NB4 (cell line): ENCODE results near the gene MMP24OS.

Experiments used
- MYC ChIP-seq: IDR thresholded peaks from 2 replicates; pipeline ENCODE4 v1.6.1; 2011; ENCODE audit warnings: low read depth, low read length
- POLR2A ChIP-seq: IDR thresholded peaks from 2 replicates; pipeline ENCODE4 v1.6.1; 2011; ENCODE audit warnings: mild to moderate bottlenecking; ENCODE audit not compliant: insufficient read length; ENCODE audit errors: extremely low read depth
- TF ChIP-seq, protein P1 (sequence below): IDR thresholded peaks from one replicate; pipeline ENCODE4 v1.5.1; 2012; ENCODE audit warnings: low read depth, low read length

DNA sequence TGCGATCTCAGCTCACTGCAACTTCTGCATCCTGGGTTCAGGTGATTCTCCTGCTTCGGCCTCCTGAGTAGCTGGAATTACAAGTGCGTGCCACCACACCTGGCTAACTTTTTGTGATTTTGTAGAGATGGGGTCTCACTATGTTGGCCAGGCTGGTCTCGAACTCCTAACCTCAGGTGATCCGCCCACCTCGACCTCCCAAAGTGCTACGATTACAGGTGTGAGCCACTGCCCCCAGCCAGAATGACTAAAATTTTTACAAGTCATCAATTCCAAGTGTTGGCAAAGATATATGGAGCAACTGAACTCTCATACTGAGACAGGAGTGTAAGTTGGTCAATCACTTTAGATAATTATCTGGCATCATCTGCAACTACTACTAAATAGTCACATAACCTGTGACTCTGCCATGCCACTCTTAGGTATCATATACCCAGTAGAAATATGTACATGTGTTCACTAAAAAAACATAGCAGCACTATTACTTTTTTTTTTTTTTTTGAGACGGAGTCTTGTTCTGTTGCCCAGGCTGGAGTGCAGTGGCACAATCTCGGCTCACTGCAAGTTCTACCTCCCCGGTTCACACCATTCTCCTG, 3.7 kb upstream of the MMP24OS start:
- TF ChIP-seq, protein P1, sequence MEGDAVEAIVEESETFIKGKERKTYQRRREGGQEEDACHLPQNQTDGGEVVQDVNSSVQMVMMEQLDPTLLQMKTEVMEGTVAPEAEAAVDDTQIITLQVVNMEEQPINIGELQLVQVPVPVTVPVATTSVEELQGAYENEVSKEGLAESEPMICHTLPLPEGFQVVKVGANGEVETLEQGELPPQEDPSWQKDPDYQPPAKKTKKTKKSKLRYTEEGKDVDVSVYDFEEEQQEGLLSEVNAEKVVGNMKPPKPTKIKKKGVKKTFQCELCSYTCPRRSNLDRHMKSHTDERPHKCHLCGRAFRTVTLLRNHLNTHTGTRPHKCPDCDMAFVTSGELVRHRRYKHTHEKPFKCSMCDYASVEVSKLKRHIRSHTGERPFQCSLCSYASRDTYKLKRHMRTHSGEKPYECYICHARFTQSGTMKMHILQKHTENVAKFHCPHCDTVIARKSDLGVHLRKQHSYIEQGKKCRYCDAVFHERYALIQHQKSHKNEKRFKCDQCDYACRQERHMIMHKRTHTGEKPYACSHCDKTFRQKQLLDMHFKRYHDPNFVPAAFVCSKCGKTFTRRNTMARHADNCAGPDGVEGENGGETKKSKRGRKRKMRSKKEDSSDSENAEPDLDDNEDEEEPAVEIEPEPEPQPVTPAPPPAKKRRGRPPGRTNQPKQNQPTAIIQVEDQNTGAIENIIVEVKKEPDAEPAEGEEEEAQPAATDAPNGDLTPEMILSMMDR = no peak
- no peak for TF ChIP-seq POLR2A
- TF ChIP-seq MYC = no peak
